Measurements from ENCODE around the gene MTPN.

DNA sequence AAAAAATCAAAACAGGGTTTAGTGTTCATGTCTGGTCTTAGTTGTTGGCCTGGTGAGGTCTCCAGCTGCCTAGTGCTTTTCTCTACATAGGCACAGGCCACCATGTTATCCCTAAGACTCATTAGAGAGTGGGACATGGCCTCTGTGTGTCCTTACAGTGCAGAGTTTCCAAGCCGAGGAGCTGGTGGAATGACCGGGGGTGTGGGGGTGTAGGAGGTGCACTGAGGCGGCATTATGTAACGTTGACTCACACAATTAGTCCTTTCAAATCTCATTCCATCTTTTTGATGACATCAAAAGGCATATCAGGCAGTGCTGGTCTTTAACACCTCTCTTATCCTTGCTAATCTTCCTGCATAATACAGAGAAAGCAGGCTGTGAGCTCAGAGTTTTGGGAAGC lies 71.3 kb downstream of the MTPN start:
- TF ChIP-seq, protein P1, sequence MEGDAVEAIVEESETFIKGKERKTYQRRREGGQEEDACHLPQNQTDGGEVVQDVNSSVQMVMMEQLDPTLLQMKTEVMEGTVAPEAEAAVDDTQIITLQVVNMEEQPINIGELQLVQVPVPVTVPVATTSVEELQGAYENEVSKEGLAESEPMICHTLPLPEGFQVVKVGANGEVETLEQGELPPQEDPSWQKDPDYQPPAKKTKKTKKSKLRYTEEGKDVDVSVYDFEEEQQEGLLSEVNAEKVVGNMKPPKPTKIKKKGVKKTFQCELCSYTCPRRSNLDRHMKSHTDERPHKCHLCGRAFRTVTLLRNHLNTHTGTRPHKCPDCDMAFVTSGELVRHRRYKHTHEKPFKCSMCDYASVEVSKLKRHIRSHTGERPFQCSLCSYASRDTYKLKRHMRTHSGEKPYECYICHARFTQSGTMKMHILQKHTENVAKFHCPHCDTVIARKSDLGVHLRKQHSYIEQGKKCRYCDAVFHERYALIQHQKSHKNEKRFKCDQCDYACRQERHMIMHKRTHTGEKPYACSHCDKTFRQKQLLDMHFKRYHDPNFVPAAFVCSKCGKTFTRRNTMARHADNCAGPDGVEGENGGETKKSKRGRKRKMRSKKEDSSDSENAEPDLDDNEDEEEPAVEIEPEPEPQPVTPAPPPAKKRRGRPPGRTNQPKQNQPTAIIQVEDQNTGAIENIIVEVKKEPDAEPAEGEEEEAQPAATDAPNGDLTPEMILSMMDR (conservative IDR thresholded peaks at IDR 0.05; ENCODE audit: low read length): no peak
- no peak for TF ChIP-seq EZH2phosphoT487 (IDR thresholded peaks at IDR 0.05; ENCODE audit: borderline replicate concordance, low read depth, low read length)

Data from OCI-LY7 (cell line).